Chondrocyte (in vitro differentiated cells): ENCODE results near the gene LMCD1. TPM values are rescaled to one million over a fixed set of nuclear protein-coding genes. Genes with fewer than 3 reads are reported as not detected.

ENCODE experiments used
- DNase-seq: peaks from one replicate; pipeline ENCODE4 v3.0.0; 2021; ENCODE audit warnings: mixed read lengths, low spot score
- H3K27ac Mint-ChIP-seq: one replicate; pipeline ENCODE4 v1.8.0; 2021; ENCODE audit warnings: mild to moderate bottlenecking, moderate library complexity, mixed read lengths; ENCODE audit not compliant: unreplicated experiment
- H3K27me3 Mint-ChIP-seq: 2 replicates; pipeline ENCODE4 v1.8.0; 2021; ENCODE audit warnings: low read depth, mixed read lengths
- H3K36me3 Mint-ChIP-seq: 2 replicates; pipeline ENCODE4 v1.8.0; 2021; ENCODE audit warnings: low read depth, mixed read lengths
- H3K4me1 Mint-ChIP-seq: 2 replicates; pipeline ENCODE4 v1.8.0; 2021; ENCODE audit warnings: low read depth, mild to moderate bottlenecking, mixed read lengths
- H3K4me3 Mint-ChIP-seq: one replicate; pipeline ENCODE4 v1.8.0; 2021; ENCODE audit warnings: mild to moderate bottlenecking, moderate library complexity, mixed read lengths; ENCODE audit not compliant: unreplicated experiment
- H3K9me3 Mint-ChIP-seq: 2 replicates; pipeline ENCODE4 v1.8.0; 2021; ENCODE audit warnings: low read depth, mixed read lengths
- total RNA-seq: library from RNA; stranded (reverse); gene quantifications from 3 replicates; pipeline ENCODE4 v1.2.1, GENCODE V29; 2021
- TF ChIP-seq, protein P1 (sequence below): fragments of 200-600 bp; sonication (generic); IDR thresholded peaks from 2 replicates; pipeline ENCODE4 v1.5.0; 2021; ENCODE audit warnings: antibody characterized with exemption, mild to moderate bottlenecking, moderate library complexity

LMCD1 gene
- total RNA-seq, 1 donor from 2014 or later = 263 TPM

DNA sequence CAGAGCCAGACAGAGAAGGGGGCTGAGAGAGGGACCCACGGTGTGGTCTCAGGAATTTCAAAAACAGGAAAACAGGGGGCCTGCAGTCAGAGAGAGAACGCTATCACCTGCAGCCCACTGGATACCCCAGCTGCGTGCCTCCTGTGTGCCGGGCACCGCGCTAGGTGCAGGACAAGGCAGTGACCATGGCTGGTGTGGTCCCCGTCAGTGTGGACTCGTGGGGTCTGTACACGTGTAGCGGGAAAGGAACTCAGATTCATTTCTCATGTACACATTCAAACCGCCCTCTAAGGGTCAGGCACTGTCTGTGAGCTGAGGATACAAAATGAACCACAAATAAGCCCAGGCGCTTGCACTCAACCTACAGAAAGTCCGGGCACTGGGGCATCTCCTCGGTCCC is 122.1 kb downstream of the LMCD1 start:
- H3K4me1 Mint-ChIP-seq = peaks cover 51% of the 10 kb centered on the region
- H3K36me3 Mint-ChIP-seq = no peaks in the 10 kb centered on the region
- no peak overlapping the region for H3K27ac Mint-ChIP-seq
- TF ChIP-seq, protein P1, sequence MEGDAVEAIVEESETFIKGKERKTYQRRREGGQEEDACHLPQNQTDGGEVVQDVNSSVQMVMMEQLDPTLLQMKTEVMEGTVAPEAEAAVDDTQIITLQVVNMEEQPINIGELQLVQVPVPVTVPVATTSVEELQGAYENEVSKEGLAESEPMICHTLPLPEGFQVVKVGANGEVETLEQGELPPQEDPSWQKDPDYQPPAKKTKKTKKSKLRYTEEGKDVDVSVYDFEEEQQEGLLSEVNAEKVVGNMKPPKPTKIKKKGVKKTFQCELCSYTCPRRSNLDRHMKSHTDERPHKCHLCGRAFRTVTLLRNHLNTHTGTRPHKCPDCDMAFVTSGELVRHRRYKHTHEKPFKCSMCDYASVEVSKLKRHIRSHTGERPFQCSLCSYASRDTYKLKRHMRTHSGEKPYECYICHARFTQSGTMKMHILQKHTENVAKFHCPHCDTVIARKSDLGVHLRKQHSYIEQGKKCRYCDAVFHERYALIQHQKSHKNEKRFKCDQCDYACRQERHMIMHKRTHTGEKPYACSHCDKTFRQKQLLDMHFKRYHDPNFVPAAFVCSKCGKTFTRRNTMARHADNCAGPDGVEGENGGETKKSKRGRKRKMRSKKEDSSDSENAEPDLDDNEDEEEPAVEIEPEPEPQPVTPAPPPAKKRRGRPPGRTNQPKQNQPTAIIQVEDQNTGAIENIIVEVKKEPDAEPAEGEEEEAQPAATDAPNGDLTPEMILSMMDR = no peak
- H3K27me3 Mint-ChIP-seq = no peaks in the 10 kb centered on the region
- H3K9me3 Mint-ChIP-seq = peaks cover 3% of the 10 kb centered on the region
- no peak for DNase-seq
- H3K4me3 Mint-ChIP-seq = no peak overlapping the region

Other genes starting within 250 kb of the LMCD1 start
- 0.31 TPM in 1 of 3 replicates, not detected in the others for gene SSUH2, start 143.0 kb downstream of the LMCD1 start, total RNA-seq
- not detected in 3 replicates for gene CAV3, start 232.0 kb downstream of the LMCD1 start, total RNA-seq